Left ventricle myocardium inferior (tissue), 1 donor: ENCODE data around the gene KLRF1. TPM values are rescaled to one million over a fixed set of nuclear protein-coding genes. Genes with fewer than 3 reads are reported as not detected.

Source experiments
- DNase-seq: peaks from one replicate; pipeline ENCODE4 v3.0.0-alpha.2; 2020
- H3K27ac ChIP-seq: fragments of 200-600 bp; replicated peaks from 2 replicates; pipeline ENCODE4 v1.8.0; 2021
- H3K27me3 ChIP-seq: fragments of 200-600 bp; 2 replicates; pipeline ENCODE4 v1.8.0; 2021; ENCODE audit warnings: low read depth
- H3K36me3 ChIP-seq: fragments of 200-600 bp; 2 replicates; pipeline ENCODE4 v1.8.0; 2021
- H3K4me1 ChIP-seq: fragments of 200-600 bp; 2 replicates; pipeline ENCODE4 v1.8.0; 2021
- H3K4me3 ChIP-seq: fragments of 200-600 bp; 2 replicates; pipeline ENCODE4 v1.8.0; 2021; ENCODE audit warnings: mild to moderate bottlenecking, moderate library complexity
- H3K9me3 ChIP-seq: fragments of 200-600 bp; replicated peaks from 2 replicates; pipeline ENCODE4 v1.8.0; 2021
- CTCF ChIP-seq: fragments of 200-600 bp; IDR thresholded peaks from 2 replicates; pipeline ENCODE4 v1.8.0; 2021; ENCODE audit warnings: antibody characterized with exemption, mild to moderate bottlenecking, borderline replicate concordance
- intact Hi-C: fragments of 100-400 bp; cut with micrococcal nuclease; formaldehyde crosslinking; loops from one replicate; pipeline ENCODE4 v1.11.0; 2022
- total RNA-seq: library from RNA; stranded (reverse); fragmentation: NEBNext Ultra II Directional; extraction: Animal tissue kit (Norgen Biotek cat#: 25700); gene quantifications from one replicate; pipeline ENCODE4 v1.2.1, GENCODE V29; 2021
- donor health status: DM: no; HTN: yes; CAD: no; lungs with severe emphysema.

The KLRF1 gene
- total RNA-seq, 1 donor from 2014 or later: not detected

GRCh38 chr12:9856151-9856550, 28.9 kb downstream of the KLRF1 start:
- H3K4me1 ChIP-seq: no peaks in the 10 kb centered on the region
- DNase-seq: no peak
- H3K4me3 ChIP-seq: no peak overlapping the region
- no peak for TF ChIP-seq CTCF
- intact Hi-C loops: no loop called here
- no peaks in the 10 kb centered on the region for H3K27me3 ChIP-seq
- no peaks in the 10 kb centered on the region for H3K9me3 ChIP-seq
- H3K36me3 ChIP-seq: peaks cover 40% of the 10 kb centered on the region
- H3K27ac ChIP-seq: no peak overlapping the region

- TF ChIP-seq CTCF: no peak
- no peak for DNase-seq
- intact Hi-C loops: no loop called here
- no peaks in the 10 kb centered on the region for H3K9me3 ChIP-seq
- H3K4me1 ChIP-seq: no peaks in the 10 kb centered on the region
- H3K36me3 ChIP-seq: peaks cover 34% of the 10 kb centered on the region
- no peaks in the 10 kb centered on the region for H3K27me3 ChIP-seq
- H3K27ac ChIP-seq: no peak overlapping the region
- no peak overlapping the region for H3K4me3 ChIP-seq
Measured at GRCh38 chr12:9856894-9857293, 29.6 kb downstream of the KLRF1 start.

DNA sequence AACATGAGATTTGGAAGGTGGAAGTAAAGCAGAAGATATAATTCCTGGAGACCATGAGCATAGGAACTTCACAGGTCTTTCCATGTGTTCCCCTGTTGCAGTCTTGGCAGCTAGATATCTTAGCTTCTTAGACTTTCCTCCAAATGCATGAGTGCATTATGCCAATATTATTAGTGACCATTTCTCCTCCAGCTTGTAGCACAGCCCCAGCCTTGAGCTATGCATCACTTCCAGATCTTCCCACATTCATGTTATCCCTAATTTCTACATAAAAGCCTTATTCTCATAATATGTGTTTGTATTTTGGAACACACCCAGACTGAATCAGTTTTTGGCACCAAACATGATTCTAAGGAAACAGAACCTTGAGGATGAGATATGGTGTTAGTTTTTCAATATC, 30.9 kb downstream of the KLRF1 start:
- Histone ChIP-seq H3K4me1 (no peaks in the 10 kb centered on the region), H3K4me3 (no peak overlapping the region), H3K27me3 (no peaks in the 10 kb centered on the region), H3K9me3 (peaks cover 5% of the 10 kb centered on the region), H3K27ac (no peak overlapping the region), H3K36me3 (peaks cover 25% of the 10 kb centered on the region)
- no peak for TF ChIP-seq CTCF
- DNase-seq: no peak
- intact Hi-C loops: no loop called here

GRCh38 chr12:9864913-9865675, 37.8 kb downstream of the KLRF1 start:
- Histone ChIP-seq H3K27ac (peak overlapping the region; percentile 89), H3K4me1 (no peaks in the 10 kb centered on the region), H3K36me3 (no peaks in the 10 kb centered on the region), H3K4me3 (peak overlapping the region; percentile 63), H3K9me3 (peaks cover 22% of the 10 kb centered on the region), H3K27me3 (no peaks in the 10 kb centered on the region)
- no peak for TF ChIP-seq CTCF
- DNase-seq: no peak
- intact Hi-C loops: no loop called here

- no peak for TF ChIP-seq CTCF
- peak overlapping the region; percentile 63 for H3K4me3 ChIP-seq
- DNase-seq: no peak
- peaks cover 22% of the 10 kb centered on the region for H3K9me3 ChIP-seq
- H3K4me1 ChIP-seq: peaks cover 5% of the 10 kb centered on the region
- intact Hi-C loops: no loop called here
- peak overlapping the region; percentile 89 for H3K27ac ChIP-seq
- H3K36me3 ChIP-seq: no peaks in the 10 kb centered on the region
- H3K27me3 ChIP-seq: no peaks in the 10 kb centered on the region
Measured at GRCh38 chr12:9866860-9867269, 39.6 kb downstream of the KLRF1 start.
